Stimulated activated CD4-positive, alpha-beta T cell treated with anti-CD3 and anti-CD28 coated beads, Interleukin-1b, Interleukin-23, amount 100 ng/mL, for 48 hours (primary cell): ENCODE measurements around the gene PLCH1.

Source experiments
- DNase-seq: peaks from one replicate; pipeline ENCODE4 v3.0.0-alpha.2; 2020

PLCH1 gene

GRCh38 chr3:155365178-155365783 lies 379.6 kb downstream of the PLCH1 start:
- no peak for DNase-seq

- no peak for DNase-seq
Observed at GRCh38 chr3:155364492-155364891, 380.4 kb downstream of the PLCH1 start.

- no peak for DNase-seq
Observed at GRCh38 chr3:155363690-155364070, 381.2 kb downstream of the PLCH1 start.

- no peak for DNase-seq
Observed at GRCh38 chr3:155362808-155363689, 381.8 kb downstream of the PLCH1 start.

GRCh38 chr3:155360281-155360680 lies 384.6 kb downstream of the PLCH1 start:
- no peak for DNase-seq

- no peak for DNase-seq
Observed at GRCh38 chr3:155356594-155357370, 388.1 kb downstream of the PLCH1 start.

- no peak for DNase-seq
Observed at GRCh38 chr3:155354658-155355057, 390.2 kb downstream of the PLCH1 start.

GRCh38 chr3:155352900-155353490 lies 391.9 kb downstream of the PLCH1 start:
- no peak for DNase-seq

- DNase-seq = no peak
Observed at GRCh38 chr3:155350571-155350970, 394.3 kb downstream of the PLCH1 start.

- no peak for DNase-seq
Observed at GRCh38 chr3:155347901-155348300, 397.0 kb downstream of the PLCH1 start.

GRCh38 chr3:155342344-155342743 lies 402.5 kb downstream of the PLCH1 start:
- DNase-seq = no peak

- no peak for DNase-seq
Observed at GRCh38 chr3:155339052-155339451, 405.8 kb downstream of the PLCH1 start.

GRCh38 chr3:155335724-155336354 lies 409.0 kb downstream of the PLCH1 start:
- no peak for DNase-seq

GRCh38 chr3:155334914-155335723 lies 409.8 kb downstream of the PLCH1 start:
- no peak for DNase-seq

GRCh38 chr3:155334215-155334913 lies 410.5 kb downstream of the PLCH1 start:
- no peak for DNase-seq

- no peak for DNase-seq
Observed at GRCh38 chr3:155332716-155333115, 412.2 kb downstream of the PLCH1 start.

GRCh38 chr3:155331078-155331477 lies 413.8 kb downstream of the PLCH1 start:
- no peak for DNase-seq

- no peak for DNase-seq
Observed at GRCh38 chr3:155330370-155330769, 414.5 kb downstream of the PLCH1 start.

GRCh38 chr3:155329513-155330048 lies 415.3 kb downstream of the PLCH1 start:
- no peak for DNase-seq

- no peak for DNase-seq
Observed at GRCh38 chr3:155327871-155328270, 417.0 kb downstream of the PLCH1 start.

- no peak for DNase-seq
Observed at GRCh38 chr3:155327430-155327829, 417.4 kb downstream of the PLCH1 start.
